Left ventricle myocardium inferior (tissue), 1 donor: ENCODE results near the gene NELL1. TPM values are rescaled to one million over a fixed set of nuclear protein-coding genes. Genes with fewer than 3 reads are reported as not detected.

ENCODE experiments used
- DNase-seq: peaks from one replicate; pipeline ENCODE4 v3.0.0-alpha.2; 2020
- H3K27ac ChIP-seq: fragments of 200-600 bp; replicated peaks from 2 replicates; pipeline ENCODE4 v1.8.0; 2021
- H3K27me3 ChIP-seq: fragments of 200-600 bp; 2 replicates; pipeline ENCODE4 v1.8.0; 2021; ENCODE audit warnings: low read depth
- H3K36me3 ChIP-seq: fragments of 200-600 bp; 2 replicates; pipeline ENCODE4 v1.8.0; 2021
- H3K4me1 ChIP-seq: fragments of 200-600 bp; 2 replicates; pipeline ENCODE4 v1.8.0; 2021
- H3K4me3 ChIP-seq: fragments of 200-600 bp; 2 replicates; pipeline ENCODE4 v1.8.0; 2021; ENCODE audit warnings: mild to moderate bottlenecking, moderate library complexity
- H3K9me3 ChIP-seq: fragments of 200-600 bp; replicated peaks from 2 replicates; pipeline ENCODE4 v1.8.0; 2021
- CTCF ChIP-seq: fragments of 200-600 bp; IDR thresholded peaks from 2 replicates; pipeline ENCODE4 v1.8.0; 2021; ENCODE audit warnings: antibody characterized with exemption, mild to moderate bottlenecking, borderline replicate concordance
- intact Hi-C: fragments of 100-400 bp; cut with micrococcal nuclease; formaldehyde crosslinking; loops from one replicate; pipeline ENCODE4 v1.11.0; 2022
- total RNA-seq: library from RNA; stranded (reverse); fragmentation: NEBNext Ultra II Directional; extraction: Animal tissue kit (Norgen Biotek cat#: 25700); gene quantifications from one replicate; pipeline ENCODE4 v1.2.1, GENCODE V29; 2021
- donor health status: DM: no; HTN: yes; CAD: no; lungs with severe emphysema.

Gene NELL1
- total RNA-seq, 1 donor from 2014 or later: not detected

GRCh38 chr11:21053466-21053865 is 384.1 kb downstream of the NELL1 start:
- no peaks in the 10 kb centered on the region for H3K4me1 ChIP-seq
- H3K27ac ChIP-seq: no peak overlapping the region
- intact Hi-C loops: no loop called here
- no peaks in the 10 kb centered on the region for H3K36me3 ChIP-seq
- H3K27me3 ChIP-seq: no peaks in the 10 kb centered on the region
- H3K4me3 ChIP-seq: no peak overlapping the region
- no peak for TF ChIP-seq CTCF
- no peak for DNase-seq
- no peaks in the 10 kb centered on the region for H3K9me3 ChIP-seq

- no peak for DNase-seq
- H3K9me3 ChIP-seq: no peaks in the 10 kb centered on the region
- intact Hi-C loops: no loop called here
- H3K4me1 ChIP-seq: no peaks in the 10 kb centered on the region
- TF ChIP-seq CTCF: no peak
- no peaks in the 10 kb centered on the region for H3K27me3 ChIP-seq
- H3K4me3 ChIP-seq: no peak overlapping the region
- H3K36me3 ChIP-seq: no peaks in the 10 kb centered on the region
- no peak overlapping the region for H3K27ac ChIP-seq
Measured at GRCh38 chr11:21056644-21057043, 387.3 kb downstream of the NELL1 start.

- H3K4me1 ChIP-seq: no peaks in the 10 kb centered on the region
- H3K27ac ChIP-seq: no peak overlapping the region
- intact Hi-C loops: no loop called here
Measured at GRCh38 chr11:21059879-21060278, 390.5 kb downstream of the NELL1 start.

GRCh38 chr11:21066030-21066429 is 396.6 kb downstream of the NELL1 start:
- Histone ChIP-seq H3K9me3 (peaks cover 5% of the 10 kb centered on the region), H3K27ac (no peak overlapping the region), H3K4me3 (no peak overlapping the region), H3K27me3 (no peaks in the 10 kb centered on the region), H3K36me3 (no peaks in the 10 kb centered on the region), H3K4me1 (no peaks in the 10 kb centered on the region)
- intact Hi-C loops: no loop called here
- no peak for DNase-seq
- no peak for TF ChIP-seq CTCF

More at GRCh38 chr11:21059879-21060278, 390.5 kb downstream of the NELL1 start:
- H3K9me3 ChIP-seq: peaks cover 5% of the 10 kb centered on the region
- TF ChIP-seq CTCF: no peak
- no peaks in the 10 kb centered on the region for H3K36me3 ChIP-seq
- no peak overlapping the region for H3K4me3 ChIP-seq
- DNase-seq: no peak
- no peaks in the 10 kb centered on the region for H3K27me3 ChIP-seq

- intact Hi-C loops: no loop called here
- no peak for TF ChIP-seq CTCF
Measured at GRCh38 chr11:21068886-21069285, 399.5 kb downstream of the NELL1 start.

GRCh38 chr11:21069909-21070308 is 400.5 kb downstream of the NELL1 start:
- Histone ChIP-seq H3K27me3 (no peaks in the 10 kb centered on the region), H3K27ac (no peak overlapping the region), H3K36me3 (no peaks in the 10 kb centered on the region), H3K9me3 (no peaks in the 10 kb centered on the region), H3K4me1 (no peaks in the 10 kb centered on the region), H3K4me3 (no peak overlapping the region)
- no peak for DNase-seq
- intact Hi-C loops: no loop called here
- TF ChIP-seq CTCF: no peak

More at GRCh38 chr11:21068886-21069285, 399.5 kb downstream of the NELL1 start:
- no peaks in the 10 kb centered on the region for H3K36me3 ChIP-seq
- H3K27me3 ChIP-seq: no peaks in the 10 kb centered on the region
- no peak for DNase-seq
- no peaks in the 10 kb centered on the region for H3K9me3 ChIP-seq
- H3K27ac ChIP-seq: no peak overlapping the region
- H3K4me1 ChIP-seq: no peaks in the 10 kb centered on the region
- H3K4me3 ChIP-seq: no peak overlapping the region
